ENCODE results near the gene MTERF2.

MTERF2 gene

DNA sequence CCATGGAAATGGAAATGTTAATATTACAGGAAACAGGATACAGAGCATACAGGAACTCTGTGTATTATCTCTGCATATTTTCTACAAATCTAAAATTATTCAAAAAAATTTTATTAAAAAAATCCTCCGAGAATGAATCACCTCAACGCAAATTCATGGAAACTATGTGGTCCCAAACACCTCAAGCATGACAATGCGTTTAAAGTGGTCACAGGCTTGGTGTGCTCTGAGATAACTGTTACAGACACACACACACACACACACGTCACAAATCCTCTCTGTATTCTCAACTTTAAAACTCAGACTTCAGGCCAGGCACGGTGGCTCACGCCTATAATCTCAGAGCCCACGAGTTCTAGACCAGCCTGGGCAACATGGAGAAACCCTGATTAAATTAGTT, 45.3 kb upstream of the MTERF2 start (continued):
- TF ChIP-seq ZNF692 (tag by site-specific recombination; IDR thresholded peaks at IDR 0.05) (no peak), ZNF132 (tag by site-specific recombination; IDR thresholded peaks at IDR 0.05; ENCODE audit: borderline replicate concordance) (no peak)

GRCh38 chr12:107031061-107031460, 44.1 kb upstream of the MTERF2 start:
- ChIA-PET POLR2A (no interaction called here), CTCF (interaction anchor here (0.7 to 1.0 kb wide), 2 partner anchors 17 to 68 kb away, joined by 3 read pairs; no protein-coding TSS in a partner anchor)
- H3K27ac ChIP-seq (ENCODE audit: extremely low read depth, low read depth, low read length) = no peak overlapping the region
- H3K4me3 ChIP-seq (ENCODE audit: low read depth, low read length) = no peak overlapping the region
- peaks cover 14% of the 10 kb centered on the region for H3K4me1 ChIP-seq (ENCODE audit: control insufficient read depth, insufficient read depth, low read length)
- TF ChIP-seq ZNF394 (tag by site-specific recombination; IDR thresholded peaks at IDR 0.05; ENCODE audit: borderline replicate concordance) = no peak
- TF ChIP-seq PRDM10 (tag by site-specific recombination; IDR thresholded peaks at IDR 0.05) = no peak
- TF ChIP-seq ZNF2 (tag by site-specific recombination; IDR thresholded peaks at IDR 0.05) = no peak
- TF ChIP-seq KLF16 (tag by site-specific recombination; IDR thresholded peaks at IDR 0.05) = no peak
- no peak for TF ChIP-seq ZNF169 (tag by site-specific recombination; IDR thresholded peaks at IDR 0.05)
- no peak for TF ChIP-seq ZNF596 (tag by site-specific recombination; IDR thresholded peaks at IDR 0.05)
- TF ChIP-seq, protein P1, sequence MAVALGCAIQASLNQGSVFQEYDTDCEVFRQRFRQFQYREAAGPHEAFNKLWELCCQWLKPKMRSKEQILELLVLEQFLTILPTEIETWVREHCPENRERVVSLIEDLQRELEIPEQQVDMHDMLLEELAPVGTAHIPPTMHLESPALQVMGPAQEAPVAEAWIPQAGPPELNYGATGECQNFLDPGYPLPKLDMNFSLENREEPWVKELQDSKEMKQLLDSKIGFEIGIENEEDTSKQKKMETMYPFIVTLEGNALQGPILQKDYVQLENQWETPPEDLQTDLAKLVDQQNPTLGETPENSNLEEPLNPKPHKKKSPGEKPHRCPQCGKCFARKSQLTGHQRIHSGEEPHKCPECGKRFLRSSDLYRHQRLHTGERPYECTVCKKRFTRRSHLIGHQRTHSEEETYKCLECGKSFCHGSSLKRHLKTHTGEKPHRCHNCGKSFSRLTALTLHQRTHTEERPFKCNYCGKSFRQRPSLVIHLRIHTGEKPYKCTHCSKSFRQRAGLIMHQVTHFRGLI (tag by site-specific recombination; IDR thresholded peaks at IDR 0.05) = no peak
- no peak for TF ChIP-seq ZNF514 (tag by site-specific recombination; IDR thresholded peaks at IDR 0.05)
- TF ChIP-seq ZNF701 (tag by site-specific recombination; IDR thresholded peaks at IDR 0.05) = no peak
- no peak for TF ChIP-seq ZNF585B (tag by site-specific recombination; IDR thresholded peaks at IDR 0.05)
- TF ChIP-seq ZNF48 (tag by site-specific recombination; IDR thresholded peaks at IDR 0.05) = no peak
- no peak for TF ChIP-seq ZIC2 (tag by site-specific recombination; IDR thresholded peaks at IDR 0.05)
- no peak for TF ChIP-seq ZNF157 (tag by site-specific recombination; IDR thresholded peaks at IDR 0.05)
- TF ChIP-seq ZSCAN16 (tag by site-specific recombination; IDR thresholded peaks at IDR 0.05) = no peak
- TF ChIP-seq, protein P2, sequence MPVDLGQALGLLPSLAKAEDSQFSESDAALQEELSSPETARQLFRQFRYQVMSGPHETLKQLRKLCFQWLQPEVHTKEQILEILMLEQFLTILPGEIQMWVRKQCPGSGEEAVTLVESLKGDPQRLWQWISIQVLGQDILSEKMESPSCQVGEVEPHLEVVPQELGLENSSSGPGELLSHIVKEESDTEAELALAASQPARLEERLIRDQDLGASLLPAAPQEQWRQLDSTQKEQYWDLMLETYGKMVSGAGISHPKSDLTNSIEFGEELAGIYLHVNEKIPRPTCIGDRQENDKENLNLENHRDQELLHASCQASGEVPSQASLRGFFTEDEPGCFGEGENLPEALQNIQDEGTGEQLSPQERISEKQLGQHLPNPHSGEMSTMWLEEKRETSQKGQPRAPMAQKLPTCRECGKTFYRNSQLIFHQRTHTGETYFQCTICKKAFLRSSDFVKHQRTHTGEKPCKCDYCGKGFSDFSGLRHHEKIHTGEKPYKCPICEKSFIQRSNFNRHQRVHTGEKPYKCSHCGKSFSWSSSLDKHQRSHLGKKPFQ (tag by site-specific recombination; IDR thresholded peaks at IDR 0.05) = no peak
- TF ChIP-seq ZNF354C (tag by site-specific recombination; IDR thresholded peaks at IDR 0.05; ENCODE audit: borderline replicate concordance, low read depth) = no peak
- TF ChIP-seq ZNF214 (tag by site-specific recombination; IDR thresholded peaks at IDR 0.05; ENCODE audit: borderline replicate concordance) = no peak
- H3K36me3 ChIP-seq (ENCODE audit: control insufficient read depth in 2 of 2, insufficient read depth in 1 of 2, low read length in 2 of 2) = no peaks in the 10 kb centered on the region
- no peaks in the 10 kb centered on the region for H3K9me3 ChIP-seq (ENCODE audit: control insufficient read depth, insufficient read depth, low read depth, low read length)

Measured in HEK293 (cell line).